GM18867 (cell line): ENCODE measurements around the gene ACTG1.

Source experiments
- ATAC-seq: cut with Tn5 transposase; IDR thresholded peaks from one replicate; pipeline ENCODE4 v1.9.1; 2021; ENCODE audit warnings: mild to moderate bottlenecking, moderate library complexity; ENCODE audit not compliant: unreplicated experiment

The ACTG1 gene

GRCh38 chr17:81518113-81518784, 5.7 kb upstream of the ACTG1 start:
- no peak for ATAC-seq

GRCh38 chr17:81517339-81518112, 4.9 kb upstream of the ACTG1 start:
- no peak for ATAC-seq

GRCh38 chr17:81517009-81517338, 4.4 kb upstream of the ACTG1 start:
- ATAC-seq, result no peak

GRCh38 chr17:81516439-81516838, 3.8 kb upstream of the ACTG1 start:
- no peak for ATAC-seq

- ATAC-seq, result no peak
Measured at GRCh38 chr17:81515530-81516041, 3.0 kb upstream of the ACTG1 start.

GRCh38 chr17:81514739-81515529, 2.3 kb upstream of the ACTG1 start:
- peak; percentile 17 for ATAC-seq

- ATAC-seq, result no peak
Measured at GRCh38 chr17:81514489-81514738, 1.8 kb upstream of the ACTG1 start.

GRCh38 chr17:81513753-81514488, 1.3 kb upstream of the ACTG1 start:
- peak; percentile 2 for ATAC-seq

- ATAC-seq, result peak; percentile 3
Measured at GRCh38 chr17:81513372-81513752, 763 bp upstream of the ACTG1 start.

GRCh38 chr17:81511804-81512561, 616 bp downstream of the ACTG1 start:
- ATAC-seq, result no peak

GRCh38 chr17:81511554-81511803, 1.1 kb downstream of the ACTG1 start:
- no peak for ATAC-seq

GRCh38 chr17:81510785-81511553, 1.6 kb downstream of the ACTG1 start:
- ATAC-seq, result no peak

GRCh38 chr17:81509972-81510784, 2.4 kb downstream of the ACTG1 start:
- ATAC-seq, result no peak

- no peak for ATAC-seq
Measured at GRCh38 chr17:81509207-81509971, 3.2 kb downstream of the ACTG1 start.

GRCh38 chr17:81508639-81509206, 3.9 kb downstream of the ACTG1 start:
- ATAC-seq, result no peak

GRCh38 chr17:81503619-81504018, 9.0 kb downstream of the ACTG1 start:
- ATAC-seq, result no peak

GRCh38 chr17:81502471-81503017, 10.1 kb downstream of the ACTG1 start:
- ATAC-seq, result no peak

GRCh38 chr17:81500047-81500446, 12.6 kb downstream of the ACTG1 start:
- ATAC-seq, result no peak
